HepG2 (cell line): ENCODE results near the gene KLHDC4. TPM values are rescaled to one million over a fixed set of nuclear protein-coding genes. Genes with fewer than 3 reads are reported as not detected.
A peak's percentile ranks its signal among the peaks of the same experiment; 100 is the strongest.

Experiments
- ZBTB33 ChIP-seq: sonication (generic); formaldehyde crosslinking; IDR thresholded peaks from 2 replicates; pipeline ENCODE4 v1.4.0; 2020; ENCODE audit warnings: missing genetic modification reagents
- ZNF574 ChIP-seq: sonication (generic); formaldehyde crosslinking; IDR thresholded peaks from 2 replicates; pipeline ENCODE4 v1.4.0; 2020; ENCODE audit warnings: missing genetic modification reagents
- polyA plus RNA-seq, 8 experiments: library from polyadenylated mRNA; depleted of rRNA in 3 of 8; stranded (reverse) in 7 of 8; unstranded in 1 of 8; fragments of >200 nt; fragmentation: Illumina TruSeq in 4 of 8; extraction: Trizol in 4 of 8; gene quantifications; 2 replicates each; pipeline versions ENCODE4 v1.2.1 to v1.2.3, GENCODE V29; 2011 to 2016; ENCODE audit warnings: low read depth in 4 of 8, missing spikeins in 1 of 8, mixed read lengths in 1 of 8; ENCODE audit not compliant: insufficient read depth in 1 of 8
- total RNA-seq, 5 experiments: library from RNA; depleted of rRNA; stranded (reverse); fragments of >200 nt; fragmentation: Illumina TruSeq; extraction: Trizol; gene quantifications; 2 replicates each; pipeline ENCODE4 v1.2.3, GENCODE V29; 2016; ENCODE audit warnings: low read depth in 1 of 5
- TF ChIP-seq, protein P1 (sequence below): sonication (generic); formaldehyde crosslinking; IDR thresholded peaks from 2 replicates; pipeline ENCODE4 v1.5.1; 2020; ENCODE audit warnings: mild to moderate bottlenecking, missing genetic modification reagents, borderline replicate concordance
- TF ChIP-seq, protein P2 (sequence below): sonication (generic); formaldehyde crosslinking; IDR thresholded peaks from 2 replicates; pipeline ENCODE4 v1.5.1; 2020; ENCODE audit warnings: mild to moderate bottlenecking, missing genetic modification reagents, moderate library complexity

Gene KLHDC4
- total and polyA plus RNA-seq, 2 of the 13 experiments (the other 11 are each of a cell fraction or from before 2014, with no cell fraction given), result 18.7 to 31.8 TPM

DNA sequence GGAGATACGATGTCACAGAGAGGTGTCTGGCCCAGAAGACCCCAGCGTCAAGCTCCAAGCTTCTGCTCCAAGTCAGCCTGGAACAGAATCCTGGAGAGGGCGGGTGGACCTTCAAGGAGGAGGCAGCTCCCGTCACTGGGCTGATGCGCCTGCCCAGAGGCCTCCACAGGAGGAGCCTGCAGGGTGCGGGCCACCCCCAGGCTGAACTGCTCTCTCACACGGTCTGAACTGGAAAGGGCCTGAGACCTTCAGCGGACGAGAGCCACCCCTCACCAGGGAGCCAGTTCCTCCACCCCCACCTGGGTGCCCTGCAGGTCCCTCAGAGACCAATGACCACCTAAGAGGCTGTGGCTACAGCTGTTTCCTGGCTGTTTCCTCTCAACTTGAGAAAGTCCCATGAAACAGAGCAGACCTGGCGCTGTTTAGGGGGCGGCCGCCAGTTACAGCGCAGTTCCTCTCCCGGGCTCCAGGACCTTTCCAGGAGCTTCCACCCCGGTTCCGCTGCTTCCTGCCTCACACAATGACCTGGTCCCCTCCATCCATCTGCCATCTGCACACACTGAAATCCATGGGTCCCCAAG lies 36.0 kb upstream of the KLHDC4 start (continued):
- TF ChIP-seq ZBTB33 (CRISPR knock-in tag), result peak; percentile 30; the same call in 1 of the 2 replicates
- TF ChIP-seq, protein P1, sequence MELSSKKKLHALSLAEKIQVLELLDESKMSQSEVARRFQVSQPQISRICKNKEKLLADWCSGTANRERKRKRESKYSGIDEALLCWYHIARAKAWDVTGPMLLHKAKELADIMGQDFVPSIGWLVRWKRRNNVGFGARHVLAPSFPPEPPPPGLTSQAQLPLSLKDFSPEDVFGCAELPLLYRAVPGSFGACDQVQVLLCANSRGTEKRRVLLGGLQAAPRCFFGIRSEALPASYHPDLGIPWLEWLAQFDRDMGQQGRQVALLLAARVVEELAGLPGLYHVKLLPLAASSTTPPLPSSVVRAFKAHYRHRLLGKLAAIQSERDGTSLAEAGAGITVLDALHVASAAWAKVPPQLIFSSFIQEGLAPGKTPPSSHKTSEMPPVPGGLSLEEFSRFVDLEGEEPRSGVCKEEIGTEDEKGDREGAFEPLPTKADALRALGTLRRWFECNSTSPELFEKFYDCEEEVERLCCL (CRISPR knock-in tag), result no peak
- TF ChIP-seq ZNF574 (CRISPR knock-in tag), result no peak
- TF ChIP-seq, protein P2, sequence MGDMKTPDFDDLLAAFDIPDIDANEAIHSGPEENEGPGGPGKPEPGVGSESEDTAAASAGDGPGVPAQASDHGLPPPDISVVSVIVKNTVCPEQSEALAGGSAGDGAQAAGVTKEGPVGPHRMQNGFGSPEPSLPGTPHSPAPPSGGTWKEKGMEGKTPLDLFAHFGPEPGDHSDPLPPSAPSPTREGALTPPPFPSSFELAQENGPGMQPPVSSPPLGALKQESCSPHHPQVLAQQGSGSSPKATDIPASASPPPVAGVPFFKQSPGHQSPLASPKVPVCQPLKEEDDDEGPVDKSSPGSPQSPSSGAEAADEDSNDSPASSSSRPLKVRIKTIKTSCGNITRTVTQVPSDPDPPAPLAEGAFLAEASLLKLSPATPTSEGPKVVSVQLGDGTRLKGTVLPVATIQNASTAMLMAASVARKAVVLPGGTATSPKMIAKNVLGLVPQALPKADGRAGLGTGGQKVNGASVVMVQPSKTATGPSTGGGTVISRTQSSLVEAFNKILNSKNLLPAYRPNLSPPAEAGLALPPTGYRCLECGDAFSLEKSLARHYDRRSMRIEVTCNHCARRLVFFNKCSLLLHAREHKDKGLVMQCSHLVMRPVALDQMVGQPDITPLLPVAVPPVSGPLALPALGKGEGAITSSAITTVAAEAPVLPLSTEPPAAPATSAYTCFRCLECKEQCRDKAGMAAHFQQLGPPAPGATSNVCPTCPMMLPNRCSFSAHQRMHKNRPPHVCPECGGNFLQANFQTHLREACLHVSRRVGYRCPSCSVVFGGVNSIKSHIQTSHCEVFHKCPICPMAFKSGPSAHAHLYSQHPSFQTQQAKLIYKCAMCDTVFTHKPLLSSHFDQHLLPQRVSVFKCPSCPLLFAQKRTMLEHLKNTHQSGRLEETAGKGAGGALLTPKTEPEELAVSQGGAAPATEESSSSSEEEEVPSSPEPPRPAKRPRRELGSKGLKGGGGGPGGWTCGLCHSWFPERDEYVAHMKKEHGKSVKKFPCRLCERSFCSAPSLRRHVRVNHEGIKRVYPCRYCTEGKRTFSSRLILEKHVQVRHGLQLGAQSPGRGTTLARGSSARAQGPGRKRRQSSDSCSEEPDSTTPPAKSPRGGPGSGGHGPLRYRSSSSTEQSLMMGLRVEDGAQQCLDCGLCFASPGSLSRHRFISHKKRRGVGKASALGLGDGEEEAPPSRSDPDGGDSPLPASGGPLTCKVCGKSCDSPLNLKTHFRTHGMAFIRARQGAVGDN (CRISPR knock-in tag), result peak; percentile 43
